Measurements from ENCODE around the gene PLAGL2.

GRCh38 chr20:32230707-32231106 lies 23.2 kb upstream of the PLAGL2 start:
- TF ChIP-seq, protein P1, sequence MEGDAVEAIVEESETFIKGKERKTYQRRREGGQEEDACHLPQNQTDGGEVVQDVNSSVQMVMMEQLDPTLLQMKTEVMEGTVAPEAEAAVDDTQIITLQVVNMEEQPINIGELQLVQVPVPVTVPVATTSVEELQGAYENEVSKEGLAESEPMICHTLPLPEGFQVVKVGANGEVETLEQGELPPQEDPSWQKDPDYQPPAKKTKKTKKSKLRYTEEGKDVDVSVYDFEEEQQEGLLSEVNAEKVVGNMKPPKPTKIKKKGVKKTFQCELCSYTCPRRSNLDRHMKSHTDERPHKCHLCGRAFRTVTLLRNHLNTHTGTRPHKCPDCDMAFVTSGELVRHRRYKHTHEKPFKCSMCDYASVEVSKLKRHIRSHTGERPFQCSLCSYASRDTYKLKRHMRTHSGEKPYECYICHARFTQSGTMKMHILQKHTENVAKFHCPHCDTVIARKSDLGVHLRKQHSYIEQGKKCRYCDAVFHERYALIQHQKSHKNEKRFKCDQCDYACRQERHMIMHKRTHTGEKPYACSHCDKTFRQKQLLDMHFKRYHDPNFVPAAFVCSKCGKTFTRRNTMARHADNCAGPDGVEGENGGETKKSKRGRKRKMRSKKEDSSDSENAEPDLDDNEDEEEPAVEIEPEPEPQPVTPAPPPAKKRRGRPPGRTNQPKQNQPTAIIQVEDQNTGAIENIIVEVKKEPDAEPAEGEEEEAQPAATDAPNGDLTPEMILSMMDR (IDR thresholded peaks at IDR 0.05; ENCODE audit: low read length): no peak
- TF ChIP-seq EZH2 (optimal IDR thresholded peaks at IDR 0.05; ENCODE audit: low read depth, low read length) (no peak), EZH2phosphoT487 (IDR thresholded peaks at IDR 0.05; ENCODE audit: low read length) (no peak)
